GM12865 (cell line): Measurements from ENCODE around the gene MPZL2.

Source experiments
- DNase-seq: peaks from one replicate; pipeline ENCODE4 v3.0.0; 2010; ENCODE audit warnings: low read depth
- H3K4me3 ChIP-seq: 2 replicates; pipeline ENCODE4 v1.5.1; 2011; ENCODE audit warnings: mild to moderate bottlenecking, low read depth, low read length, control low read depth
- CTCF ChIP-seq: IDR thresholded peaks from 2 replicates; pipeline ENCODE4 v1.5.1; 2011; ENCODE audit warnings: low read length, control low read depth, low read depth, inconsistent platforms; ENCODE audit not compliant: insufficient read depth; ENCODE audit errors: missing control alignments

Gene MPZL2

DNA sequence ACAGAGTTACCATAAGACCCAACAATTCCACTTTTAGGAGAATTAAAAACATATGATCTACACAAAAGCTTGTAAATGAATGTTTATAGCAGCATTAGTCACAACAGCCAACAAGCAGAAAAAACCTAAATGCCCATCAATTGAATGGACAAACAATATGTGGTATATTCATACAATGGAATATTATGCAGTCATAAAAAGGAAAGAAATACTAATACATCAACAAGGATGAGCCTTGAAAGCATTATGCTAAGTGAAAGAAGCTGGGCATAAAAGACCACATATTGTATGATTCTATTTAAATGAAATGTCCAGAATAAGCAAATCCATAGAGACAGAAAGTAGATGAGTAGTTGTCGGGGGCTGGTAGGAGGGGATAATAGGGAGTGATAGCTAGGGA is 5.0 kb downstream of the MPZL2 start:
- TF ChIP-seq CTCF, result no peak
- no peak overlapping the region for H3K4me3 ChIP-seq
- no peak for DNase-seq

GRCh38 chr11:118258410-118258809 is 5.7 kb downstream of the MPZL2 start:
- DNase-seq, result no peak
- peak; percentile 17 for TF ChIP-seq CTCF
- H3K4me3 ChIP-seq, result no peak overlapping the region

- TF ChIP-seq CTCF, result no peak
- peak overlapping the region; percentile 98 for H3K4me3 ChIP-seq
- DNase-seq, result no peak
Measured at GRCh38 chr11:118252688-118253087, 11.4 kb downstream of the MPZL2 start.

GRCh38 chr11:118251858-118252652 is 12.0 kb downstream of the MPZL2 start, which contains the start of gene MPZL3:
TSS of gene MPZL3 (minus strand) at chr11:118252365. CDS start at chr11:118252294, 71 bp downstream.
- no peak for TF ChIP-seq CTCF
- peak; percentile 94 for DNase-seq
- peak within 1 kb of the TSS; percentile 98 for H3K4me3 ChIP-seq

- no peak for TF ChIP-seq CTCF
- DNase-seq, result no peak
- no peak overlapping the region for H3K4me3 ChIP-seq
Measured at GRCh38 chr11:118247041-118247440, 17.1 kb downstream of the MPZL2 start.

- no peak overlapping the region for H3K4me3 ChIP-seq
- DNase-seq, result no peak
- no peak for TF ChIP-seq CTCF
Measured at GRCh38 chr11:118245936-118246562, 18.0 kb downstream of the MPZL2 start.
